Heart left ventricle (tissue), 13 donors: ENCODE results near the gene TBC1D8.

Experiments used
- CTCF ChIP-seq, 12 donors: fragments of 200-600 bp; sonication (generic) in 4 of 12; IDR thresholded peaks; one replicate each; pipeline versions ENCODE4 v1.5.0 to v1.8.0; 2018 to 2022; ENCODE audit warnings: antibody characterized with exemption in 12 of 12, mild to moderate bottlenecking in 5 of 12
- POLR2A ChIP-seq, 2 donors: fragments of 450-650 bp; IDR thresholded peaks; one replicate each; pipeline ENCODE4 v1.6.1; 2017; ENCODE audit warnings: antibody characterized with exemption in 2 of 2, mild to moderate bottlenecking in 2 of 2, moderate library complexity in 2 of 2
- donor health status: ischemic (EF 13 %, LVEDD 7.1; RV severe dilation, severe dysfunction).
- donor health status: DM: no; HTN: yes; CAD: no.
- donor health status: DM: no; HTN: no; CAD: no.
- donor health status: ischemic (EF 25% LVEDD 6.9; RV normal size, moderate dysfunction).
- donor health status: ischemic (EF 25% LVEDD 5.7; RV mildly dilated, moderate dysfunction).
- donor health status: ischemic (EF 35%, LVEDD 5.7; RV mildly dilated, moderate dysfunction).
- donor health status: nonischemic (EF 11% LVEDD 7.7; RV severe dilation, severe dysfunction).
- donor health status: DM: yes; HTN: yes; CAD: no.
- donor health status: PGD.
- donor health status: ischemic (EF 29% LVEDD 5.4; RV normal size, mild dysfunction).
- donor health status: nonischemic (EF 23%, LVEDD 6.1; RV moderate dilation, normal function).

- no peak for TF ChIP-seq CTCF (IDR thresholded peaks at IDR 0.05)
- TF ChIP-seq POLR2A (IDR thresholded peaks at IDR 0.05) = no peak
These were observed 155.7 kb downstream of the TBC1D8 start for GRCh38 chr2:100995309-100996075.
